ENCODE results near the gene DPEP2.

- TF ChIP-seq POLR2A (IDR thresholded peaks at IDR 0.05): no peak
- TF ChIP-seq, protein P1, sequence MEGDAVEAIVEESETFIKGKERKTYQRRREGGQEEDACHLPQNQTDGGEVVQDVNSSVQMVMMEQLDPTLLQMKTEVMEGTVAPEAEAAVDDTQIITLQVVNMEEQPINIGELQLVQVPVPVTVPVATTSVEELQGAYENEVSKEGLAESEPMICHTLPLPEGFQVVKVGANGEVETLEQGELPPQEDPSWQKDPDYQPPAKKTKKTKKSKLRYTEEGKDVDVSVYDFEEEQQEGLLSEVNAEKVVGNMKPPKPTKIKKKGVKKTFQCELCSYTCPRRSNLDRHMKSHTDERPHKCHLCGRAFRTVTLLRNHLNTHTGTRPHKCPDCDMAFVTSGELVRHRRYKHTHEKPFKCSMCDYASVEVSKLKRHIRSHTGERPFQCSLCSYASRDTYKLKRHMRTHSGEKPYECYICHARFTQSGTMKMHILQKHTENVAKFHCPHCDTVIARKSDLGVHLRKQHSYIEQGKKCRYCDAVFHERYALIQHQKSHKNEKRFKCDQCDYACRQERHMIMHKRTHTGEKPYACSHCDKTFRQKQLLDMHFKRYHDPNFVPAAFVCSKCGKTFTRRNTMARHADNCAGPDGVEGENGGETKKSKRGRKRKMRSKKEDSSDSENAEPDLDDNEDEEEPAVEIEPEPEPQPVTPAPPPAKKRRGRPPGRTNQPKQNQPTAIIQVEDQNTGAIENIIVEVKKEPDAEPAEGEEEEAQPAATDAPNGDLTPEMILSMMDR (IDR thresholded peaks at IDR 0.05): no peak
These were observed 51.3 kb downstream of the DPEP2 start for GRCh38 chr16:67948015-67948414.
